GM19324 (cell line): ENCODE measurements around the gene SPECC1.
"Not testable (repeated sequence)": the region's sequence is repeated elsewhere in the genome, so short reads cannot be mapped to it uniquely, and the experiment has no call there.

ENCODE experiments used
- ATAC-seq: cut with Tn5 transposase; IDR thresholded peaks from one replicate; pipeline ENCODE4 v1.9.1; 2021; ENCODE audit warnings: mild to moderate bottlenecking, moderate library complexity; ENCODE audit not compliant: unreplicated experiment, low FRiP score

The SPECC1 gene

DNA sequence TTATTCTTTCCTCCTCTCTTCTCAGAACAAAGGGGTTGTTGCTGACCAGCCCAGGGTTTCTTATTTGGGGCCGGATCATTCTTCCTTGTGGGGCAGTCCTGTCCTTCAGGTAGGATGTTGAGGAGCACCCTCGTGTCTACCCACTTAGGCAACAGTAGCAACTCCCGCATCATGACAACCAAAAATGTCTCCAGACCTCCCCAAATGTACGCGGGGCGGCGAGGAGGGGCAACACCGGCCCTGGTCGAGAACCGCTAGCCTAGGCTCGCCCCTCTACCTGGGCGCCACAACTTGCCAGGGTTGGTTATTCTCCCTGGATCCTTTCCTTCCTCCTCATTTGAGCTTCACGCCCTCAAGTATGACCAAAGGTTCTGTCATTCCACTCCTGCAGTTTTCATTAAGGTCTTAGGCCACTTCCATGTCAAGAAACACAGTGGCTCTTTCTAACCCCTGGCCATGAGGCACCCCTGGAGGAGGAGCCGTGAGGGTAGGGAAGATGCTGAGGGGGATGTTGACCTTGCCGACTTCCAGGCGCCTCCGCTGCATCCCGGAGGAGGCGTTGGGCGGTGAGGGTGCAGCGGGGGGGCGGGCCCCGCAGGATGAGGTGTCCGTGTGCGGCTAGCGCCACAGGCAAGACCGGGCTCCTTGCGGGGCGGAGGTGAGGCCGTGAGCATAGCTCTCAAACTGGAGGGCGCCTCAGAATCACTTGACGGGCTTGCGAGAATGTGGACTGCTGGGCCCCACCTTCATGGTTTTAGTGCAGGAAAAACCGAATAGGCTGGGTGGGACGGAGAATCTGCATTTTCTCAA lies 712 bp upstream of the SPECC1 start:
- ATAC-seq, result peak; percentile 24

DNA sequence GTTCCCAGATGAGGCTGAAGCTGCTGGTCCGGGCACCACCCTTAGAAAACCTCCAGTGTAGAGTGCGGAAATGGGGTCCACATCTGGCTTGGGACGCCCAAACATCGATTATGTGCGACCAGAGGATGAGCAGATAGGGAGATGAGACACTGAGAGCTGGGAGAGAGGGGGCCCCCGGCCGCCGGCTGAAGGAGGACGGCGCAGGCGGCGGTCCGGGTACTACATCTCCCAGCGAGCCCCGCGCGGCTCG lies 182 bp upstream of the SPECC1 start:
- no peak for ATAC-seq

DNA sequence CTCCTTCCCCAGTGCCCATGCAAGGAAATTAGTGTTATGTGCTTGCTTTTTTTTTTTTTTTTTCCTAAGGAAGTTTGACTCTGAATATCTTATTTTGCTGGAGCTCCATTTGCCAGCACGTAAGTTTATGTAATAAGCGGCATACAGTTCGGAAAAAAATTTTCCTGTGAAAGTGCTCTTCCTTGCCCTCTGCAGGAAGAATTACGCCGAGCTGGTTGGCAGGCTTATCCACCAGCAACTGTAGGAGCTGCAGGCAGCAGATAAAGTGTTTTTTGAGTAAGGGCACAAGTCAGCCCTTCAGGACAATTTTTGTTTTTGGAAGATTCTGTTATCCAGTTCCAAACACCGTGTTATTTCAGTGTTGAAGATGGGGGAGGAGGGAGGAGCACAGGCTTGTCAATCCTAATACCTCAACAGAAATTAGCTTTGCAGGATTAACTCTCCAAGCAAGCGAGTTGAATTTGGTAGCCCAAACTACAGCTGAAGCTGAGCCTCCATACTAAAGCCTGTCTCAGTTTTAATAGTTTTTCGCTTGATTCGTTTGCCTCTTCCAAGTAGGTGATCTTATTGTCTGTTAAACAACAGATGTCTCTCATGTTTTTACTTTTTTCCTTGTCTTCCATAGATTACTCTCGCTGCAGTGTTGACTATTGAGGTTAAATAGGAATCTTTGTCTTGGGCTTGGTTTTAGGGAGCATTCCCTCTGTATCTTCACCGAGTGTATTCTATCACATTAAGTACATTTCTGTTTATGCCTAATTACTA lies 1.1 kb downstream of the SPECC1 start:
- ATAC-seq, result no peak

DNA sequence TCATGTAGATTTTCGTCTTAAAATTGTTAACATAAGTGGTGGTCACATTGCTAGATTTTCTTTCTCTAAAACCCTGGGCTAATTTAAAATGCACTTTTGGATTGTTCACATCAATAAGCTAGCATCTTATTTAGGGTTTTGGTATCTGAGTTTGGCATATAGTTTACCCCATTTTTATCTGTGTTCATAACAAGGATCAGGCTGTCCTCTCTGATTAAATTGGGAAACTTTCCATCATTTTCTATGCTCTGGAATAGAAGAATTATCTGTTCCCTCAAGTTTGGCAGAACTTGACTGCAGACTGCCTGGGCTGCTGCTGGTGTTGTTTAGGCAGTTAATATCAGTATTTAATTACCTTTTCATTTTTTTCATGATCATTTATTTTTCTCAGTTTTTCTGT lies 1.8 kb downstream of the SPECC1 start:
- no peak for ATAC-seq

DNA sequence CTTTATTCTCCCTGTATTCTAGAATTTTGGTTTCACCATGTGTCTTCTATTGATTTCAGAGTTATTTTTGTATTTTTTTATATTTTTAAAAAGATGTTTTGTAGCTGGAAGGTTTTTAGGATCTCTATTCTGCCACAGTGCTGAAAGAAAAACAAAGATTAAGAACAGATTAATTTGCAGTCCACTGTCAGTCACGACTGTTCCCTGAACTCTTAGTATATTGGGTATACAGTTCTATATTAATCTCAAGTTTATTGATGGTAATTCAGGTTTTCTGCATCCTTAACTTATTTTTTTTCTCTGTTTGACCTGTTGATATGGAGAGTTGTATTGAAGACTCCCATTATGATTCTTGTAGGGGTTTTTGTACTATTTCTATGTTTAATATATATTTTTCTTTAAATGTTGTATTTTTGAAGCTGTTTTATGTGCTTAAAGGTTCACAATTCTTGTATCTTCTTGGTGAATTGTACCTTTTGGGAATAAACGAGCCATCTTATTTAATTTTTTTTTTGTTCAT lies 2.9 kb downstream of the SPECC1 start:
- ATAC-seq, result no peak

DNA sequence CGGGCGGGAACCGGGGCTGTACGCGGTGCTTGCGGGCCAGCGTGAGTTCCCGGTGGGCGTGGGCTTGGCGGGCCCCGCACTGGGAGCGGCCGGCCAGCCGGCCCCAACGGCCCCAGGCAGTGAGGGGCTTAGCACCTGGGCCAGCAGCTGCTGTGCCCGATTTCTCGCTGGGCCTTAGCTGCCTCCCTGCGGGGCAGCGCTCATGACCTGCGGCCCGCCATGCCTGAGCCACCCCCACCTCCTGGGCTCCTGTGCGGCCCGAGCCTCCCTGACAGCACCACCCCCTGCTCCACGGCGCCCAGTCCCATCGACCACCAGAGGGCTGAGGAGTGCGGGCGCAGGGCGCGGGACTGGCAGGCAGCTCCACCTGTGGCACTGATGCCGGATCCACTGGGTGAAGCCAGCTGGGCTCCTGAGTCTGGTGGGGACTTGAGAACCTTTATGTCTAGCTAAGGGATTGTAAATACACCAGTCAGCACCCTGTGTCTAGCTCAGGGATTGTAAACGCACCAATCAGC lies 7.4 kb downstream of the SPECC1 start:
- not testable (repeated sequence) for ATAC-seq

DNA sequence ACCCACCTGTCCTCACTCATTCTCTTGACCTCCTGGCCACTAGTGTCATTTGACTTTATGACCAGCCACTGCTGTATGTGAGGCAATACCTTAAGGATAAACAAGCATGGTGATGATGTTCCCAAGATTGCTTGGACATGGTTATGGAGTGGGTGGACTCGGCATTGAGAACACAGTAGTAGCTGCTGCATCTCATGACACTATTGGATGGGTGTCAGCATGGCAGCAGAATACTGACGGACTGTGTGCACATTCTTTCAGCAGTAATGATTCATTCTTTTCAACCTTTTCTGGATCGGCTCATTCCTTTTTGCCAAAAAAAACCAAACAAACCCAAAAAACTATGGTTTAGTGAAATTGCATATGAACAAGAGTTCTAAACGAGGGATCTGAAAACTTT lies 13.5 kb downstream of the SPECC1 start:
- no peak for ATAC-seq

DNA sequence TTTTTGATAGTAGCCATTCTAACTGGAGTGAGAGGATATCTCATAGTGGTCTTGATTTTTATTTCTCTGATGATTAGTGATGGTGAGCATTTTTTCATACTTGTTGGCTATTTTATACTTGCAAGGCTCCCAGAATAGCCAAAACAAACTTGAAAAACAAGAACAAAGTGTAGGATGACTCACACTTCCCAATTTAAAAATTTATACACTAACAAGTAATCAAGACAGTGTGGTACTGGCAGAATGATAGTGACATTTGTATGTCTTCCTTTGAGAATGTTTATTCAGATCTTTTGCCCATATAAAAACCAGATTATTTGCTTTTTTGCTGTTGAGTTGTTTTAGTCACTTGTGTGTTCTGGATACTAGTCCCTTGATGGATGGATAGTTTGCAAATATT lies 17.8 kb downstream of the SPECC1 start:
- no peak for ATAC-seq

DNA sequence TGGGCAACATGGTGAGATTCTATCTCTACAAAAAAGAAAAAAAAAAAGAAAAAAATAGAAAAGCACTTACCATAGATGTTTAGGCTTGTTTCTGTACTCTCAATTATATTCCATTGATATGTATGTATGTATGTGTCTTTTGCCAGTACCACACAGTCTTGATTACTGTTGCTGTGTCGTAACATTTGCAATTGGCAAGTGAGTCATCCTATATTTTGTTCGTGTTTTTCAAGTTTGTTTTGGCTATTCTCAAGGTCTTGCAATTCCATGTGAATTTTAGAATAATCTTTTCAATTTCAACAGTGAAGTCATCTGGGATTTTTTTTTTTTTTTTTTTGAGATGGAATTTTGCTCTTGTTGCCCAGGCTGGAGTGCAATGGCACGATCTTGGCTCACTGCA lies 19.3 kb downstream of the SPECC1 start:
- no peak for ATAC-seq

DNA sequence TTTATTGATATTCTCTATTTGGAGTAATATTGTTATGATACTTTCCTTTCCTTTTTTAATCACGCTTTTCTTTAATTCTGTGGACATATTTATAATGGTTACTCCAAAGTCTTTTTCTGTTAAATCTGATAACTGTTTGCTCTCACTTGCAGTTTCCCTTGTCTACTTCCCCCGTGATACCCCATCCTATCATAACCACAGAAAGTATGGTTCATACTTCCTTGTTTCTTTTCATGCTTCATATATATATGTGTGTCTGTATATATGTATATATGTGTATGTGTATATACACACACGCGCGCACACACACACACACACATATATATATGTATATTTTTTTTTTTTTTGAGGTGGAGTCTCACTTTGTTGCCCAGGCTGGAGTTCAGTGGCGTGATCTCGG lies 23.5 kb downstream of the SPECC1 start:
- no peak for ATAC-seq

DNA sequence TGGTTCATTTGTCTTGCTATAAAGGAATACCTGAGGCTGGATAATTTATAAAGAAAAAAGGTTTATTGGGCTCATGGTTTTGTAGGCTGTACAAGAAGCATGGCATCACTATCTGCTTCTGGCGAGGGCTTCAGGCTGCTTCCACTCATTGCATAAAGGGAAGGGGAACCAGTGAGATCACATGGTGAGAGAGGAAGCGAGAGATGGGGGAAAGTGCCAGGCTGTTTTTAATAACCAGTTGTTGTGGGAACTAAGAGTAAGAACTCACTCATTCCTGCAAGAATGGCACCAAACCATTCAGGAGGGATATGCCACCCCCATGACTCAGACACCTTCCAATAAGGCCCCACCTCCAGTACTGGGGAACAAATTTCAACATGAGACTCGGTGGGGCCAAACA lies 24.3 kb downstream of the SPECC1 start:
- no peak for ATAC-seq

DNA sequence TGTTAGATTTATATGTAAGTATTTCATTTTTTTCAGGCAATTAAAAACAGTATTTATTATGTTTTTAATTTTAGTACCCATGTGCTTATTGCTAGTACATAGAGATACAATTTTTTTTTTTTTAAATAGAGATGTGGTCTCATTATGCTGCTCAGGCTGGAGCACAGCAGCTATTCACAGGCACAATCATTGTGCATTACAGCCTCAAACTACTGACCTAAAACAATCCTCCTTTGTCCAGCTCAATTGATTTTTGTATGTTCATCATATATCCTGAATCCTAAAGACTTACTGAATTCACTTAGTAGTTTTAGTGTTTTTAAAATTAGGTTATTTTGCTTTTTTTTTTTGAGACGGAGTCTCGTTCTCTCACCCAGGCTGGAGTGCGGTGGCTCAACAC lies 26.3 kb downstream of the SPECC1 start:
- ATAC-seq, result no peak

DNA sequence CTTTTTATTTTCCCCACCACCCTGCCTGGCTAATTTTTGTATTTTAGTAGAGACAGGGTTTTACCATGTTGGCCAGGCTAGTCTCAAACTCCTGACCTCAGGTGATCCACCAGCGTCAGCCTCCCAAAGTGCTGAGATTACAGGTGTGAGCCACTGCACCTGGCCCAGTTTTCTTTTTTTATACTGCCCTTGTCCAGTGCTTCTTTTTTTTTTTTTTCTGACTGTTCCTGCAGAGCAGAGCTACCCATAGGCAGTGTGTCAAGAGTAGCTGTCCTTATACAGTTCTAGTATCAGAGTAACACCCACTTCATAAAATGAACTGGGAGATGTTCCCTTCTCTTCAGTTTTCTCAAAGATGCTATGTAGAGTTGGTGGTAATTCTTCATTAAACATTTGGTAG lies 28.1 kb downstream of the SPECC1 start:
- not testable (repeated sequence) for ATAC-seq

DNA sequence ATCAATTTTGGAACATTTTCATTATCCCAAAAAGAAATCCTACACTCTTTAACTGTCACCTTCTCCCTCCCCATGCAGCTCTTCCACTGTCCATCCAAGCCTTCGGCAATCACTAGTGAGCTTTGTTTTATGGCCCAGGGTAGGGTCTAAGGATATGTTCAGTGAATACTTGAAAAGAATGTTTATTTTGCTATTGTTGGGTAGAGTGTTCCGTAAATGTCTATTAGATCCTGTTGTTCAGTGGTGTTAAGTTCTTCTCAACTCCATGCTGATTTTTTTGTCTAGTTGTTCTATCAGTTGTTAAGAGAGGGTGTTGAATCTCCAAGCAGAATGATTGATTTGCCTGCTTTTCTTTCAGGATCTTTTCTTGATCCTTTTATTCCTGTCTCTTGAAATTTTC lies 29.9 kb downstream of the SPECC1 start:
- no peak for ATAC-seq

DNA sequence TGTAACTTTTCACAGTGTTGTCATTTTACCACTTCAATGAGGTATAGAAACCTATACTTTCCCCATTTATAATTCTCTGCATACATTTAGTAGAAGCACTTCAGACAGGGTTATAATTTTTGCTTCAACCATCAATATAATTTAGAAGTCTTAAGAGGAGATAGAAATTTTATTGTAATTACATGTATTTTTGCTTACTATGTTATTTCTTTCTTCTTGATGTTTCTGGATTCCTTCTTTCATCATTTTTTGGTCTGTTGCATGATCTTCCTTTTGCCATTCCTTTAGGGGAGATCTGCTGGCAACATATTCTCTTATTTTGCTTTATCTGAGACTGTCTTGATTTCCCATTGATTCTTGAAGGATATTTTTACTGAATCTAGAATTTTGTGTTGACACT lies 31.1 kb downstream of the SPECC1 start:
- no peak for ATAC-seq

DNA sequence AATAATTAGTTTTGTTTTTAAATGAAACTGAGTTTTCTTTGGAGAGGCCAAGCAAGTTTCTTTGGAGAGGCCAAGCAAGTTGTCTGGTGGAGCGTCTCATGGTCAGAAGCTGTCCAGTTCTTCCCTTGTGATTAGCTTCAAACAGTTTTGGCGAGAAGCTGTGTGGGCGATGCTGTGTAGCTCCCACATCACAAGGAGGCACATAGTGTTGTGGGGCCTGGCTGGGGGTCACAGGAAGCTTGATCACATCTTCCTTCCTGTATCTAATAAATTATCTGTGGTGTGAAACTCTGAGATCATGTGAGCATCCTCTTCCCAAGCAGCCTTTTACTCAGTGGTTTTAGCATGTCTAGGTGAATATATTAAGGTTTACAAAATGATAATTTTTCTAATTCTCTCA lies 33.9 kb downstream of the SPECC1 start:
- no peak for ATAC-seq

DNA sequence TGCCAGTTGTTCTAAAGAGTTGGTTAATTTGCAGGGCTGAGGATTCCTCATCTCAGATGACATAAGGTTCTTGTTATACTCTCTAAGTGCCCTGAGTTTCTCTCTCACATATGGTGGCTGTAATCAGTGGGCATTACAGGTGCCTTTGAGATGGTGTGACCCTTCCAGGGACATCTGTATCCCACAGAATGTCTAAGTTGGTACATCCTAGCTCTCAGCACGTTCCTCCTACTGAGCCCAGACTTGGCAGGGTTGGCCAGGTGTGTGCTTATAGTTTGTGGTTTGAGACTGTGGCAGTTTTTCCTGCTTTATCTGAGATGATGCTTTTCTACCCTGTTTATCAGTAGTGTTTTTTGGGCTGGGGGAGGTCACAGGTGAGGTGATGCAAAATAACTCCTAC lies 36.3 kb downstream of the SPECC1 start:
- no peak for ATAC-seq

DNA sequence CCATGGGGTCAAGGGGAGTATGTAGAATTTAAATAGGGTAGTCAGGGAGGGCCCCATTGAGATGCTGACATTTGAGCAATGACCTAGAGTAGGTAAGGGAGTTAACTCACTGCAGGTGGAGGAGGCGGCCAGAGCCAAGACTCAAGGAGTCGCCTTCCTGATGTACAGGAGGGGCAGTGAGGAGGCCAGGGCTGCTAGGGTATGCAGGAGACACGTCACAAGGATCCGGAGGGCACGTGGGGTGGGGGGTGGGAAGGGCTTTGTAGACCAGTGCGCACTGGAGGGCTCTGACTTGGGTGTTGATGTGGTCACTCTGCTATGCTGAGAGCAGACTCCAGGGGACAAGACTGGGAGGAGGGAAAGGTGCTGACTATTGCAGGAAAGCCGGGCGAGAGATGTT lies 37.5 kb downstream of the SPECC1 start:
- ATAC-seq, result no peak

DNA sequence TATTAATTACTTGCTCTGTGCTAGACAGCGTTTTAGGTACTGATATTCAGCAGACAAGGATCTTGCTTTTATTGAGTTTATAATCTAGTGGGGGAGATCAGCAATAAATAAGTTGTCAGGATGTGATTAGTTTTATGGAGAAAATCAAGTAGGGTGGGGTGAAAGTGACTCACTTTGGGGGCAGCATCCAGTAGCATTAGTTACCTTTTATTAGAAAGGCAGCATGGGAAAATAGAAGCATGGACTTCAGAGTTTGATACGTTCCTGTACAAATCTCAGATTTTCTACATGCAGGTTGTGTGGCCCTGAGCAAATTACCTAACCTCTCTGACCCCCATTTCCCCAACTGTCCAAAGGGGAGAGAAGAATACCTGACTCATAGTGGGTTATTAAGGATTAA lies 42.5 kb downstream of the SPECC1 start:
- no peak for ATAC-seq

DNA sequence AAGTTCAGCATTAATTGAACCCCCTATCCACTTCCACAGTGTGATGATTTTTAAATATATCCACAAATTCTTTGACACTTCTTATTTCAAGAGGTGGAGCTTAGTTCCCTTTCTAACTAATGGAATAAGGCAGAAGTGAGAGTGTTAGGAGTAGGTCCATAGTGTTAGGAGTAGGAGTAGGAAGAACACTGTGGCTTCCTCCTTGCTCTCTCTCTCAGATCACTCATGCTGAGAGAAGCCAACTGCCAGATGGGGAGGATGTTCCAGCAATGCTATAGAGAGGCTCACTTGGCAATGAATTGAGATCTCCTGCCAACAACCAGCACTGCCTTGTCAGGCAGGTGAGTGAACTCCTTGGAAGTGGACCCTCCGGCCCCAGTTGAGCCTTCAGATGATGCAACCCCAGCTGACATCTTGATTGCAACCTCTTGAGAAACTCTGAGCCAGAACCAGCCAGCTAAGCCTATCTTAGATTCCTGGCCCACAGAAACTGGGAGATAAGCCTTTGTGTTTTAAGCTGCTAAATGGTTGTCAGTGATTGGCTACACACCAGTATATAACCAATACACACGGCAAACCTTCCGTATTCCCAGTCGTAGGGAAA lies 44.3 kb downstream of the SPECC1 start:
- ATAC-seq, result no peak

DNA sequence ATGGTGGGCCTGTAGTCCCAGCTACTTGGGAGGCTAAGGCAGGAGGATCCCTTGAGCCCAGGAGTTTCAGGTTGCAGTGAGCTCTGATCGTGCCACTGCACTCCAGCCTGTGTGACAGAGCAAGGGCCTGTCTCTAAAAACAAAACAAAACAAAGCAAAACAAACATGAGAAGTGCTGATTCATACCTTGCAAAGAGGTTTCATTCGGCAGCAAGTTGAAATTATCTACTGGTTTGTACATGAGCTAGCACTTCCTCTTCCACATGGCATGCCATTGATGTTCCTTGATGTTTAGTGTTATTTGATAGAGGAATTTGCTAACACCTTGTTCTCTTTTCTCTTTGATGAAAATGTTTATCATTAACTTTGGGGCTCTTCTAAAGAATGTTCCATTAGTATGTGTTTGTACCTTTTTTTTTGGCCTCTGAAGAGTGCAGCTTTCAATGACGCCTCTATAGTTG lies 50.6 kb downstream of the SPECC1 start:
- ATAC-seq, result no peak
